HepG2 (cell line): ENCODE results near the gene FLT3LG.

ENCODE experiments used
- HDAC2 ChIP-seq: sonication (generic); formaldehyde crosslinking; IDR thresholded peaks from 2 replicates; pipeline ENCODE4 v1.4.0; 2020; ENCODE audit warnings: missing genetic modification reagents
- HOXA3 ChIP-seq: sonication (generic); formaldehyde crosslinking; IDR thresholded peaks from 2 replicates; pipeline ENCODE4 v1.5.0; 2020; ENCODE audit warnings: missing genetic modification reagents
- NCOA1 ChIP-seq: sonication (generic); formaldehyde crosslinking; IDR thresholded peaks from 2 replicates; pipeline ENCODE4 v1.9.0; 2021; ENCODE audit warnings: missing genetic modification reagents
- POLR2AphosphoS5 ChIP-seq: IDR thresholded peaks from 2 replicates; pipeline ENCODE4 v1.6.1; 2012; ENCODE audit warnings: low read depth, low read length
- TOE1 ChIP-seq: sonication (generic); formaldehyde crosslinking; IDR thresholded peaks from 2 replicates; pipeline ENCODE4 v1.4.0; 2020; ENCODE audit warnings: mild to moderate bottlenecking, missing genetic modification reagents
- ZBTB21 ChIP-seq: sonication (generic); formaldehyde crosslinking; IDR thresholded peaks from 2 replicates; pipeline ENCODE4 v1.4.0; 2020; ENCODE audit warnings: missing genetic modification reagents
- ZKSCAN5 ChIP-seq: sonication (generic); formaldehyde crosslinking; IDR thresholded peaks from 2 replicates; pipeline ENCODE4 v1.5.1; 2020; ENCODE audit warnings: mild to moderate bottlenecking, missing genetic modification reagents
- TF ChIP-seq, protein P1 (sequence below): sonication (generic); formaldehyde crosslinking; IDR thresholded peaks from 2 replicates; pipeline ENCODE4 v1.4.0; 2020; ENCODE audit warnings: low read depth, missing genetic modification reagents
- TF ChIP-seq, protein P2 (sequence below): sonication (generic); formaldehyde crosslinking; IDR thresholded peaks from 2 replicates; pipeline ENCODE4 v1.5.0; 2020; ENCODE audit warnings: missing genetic modification reagents, mild to moderate bottlenecking, borderline replicate concordance
- TF ChIP-seq, protein P3 (sequence below): sonication (generic); formaldehyde crosslinking; IDR thresholded peaks from 2 replicates; pipeline ENCODE4 v1.4.0; 2020; ENCODE audit warnings: low read depth, mild to moderate bottlenecking, missing genetic modification reagents

GRCh38 chr19:49455773-49456172 lies 18.2 kb upstream of the FLT3LG start:
- TF ChIP-seq, protein P1, sequence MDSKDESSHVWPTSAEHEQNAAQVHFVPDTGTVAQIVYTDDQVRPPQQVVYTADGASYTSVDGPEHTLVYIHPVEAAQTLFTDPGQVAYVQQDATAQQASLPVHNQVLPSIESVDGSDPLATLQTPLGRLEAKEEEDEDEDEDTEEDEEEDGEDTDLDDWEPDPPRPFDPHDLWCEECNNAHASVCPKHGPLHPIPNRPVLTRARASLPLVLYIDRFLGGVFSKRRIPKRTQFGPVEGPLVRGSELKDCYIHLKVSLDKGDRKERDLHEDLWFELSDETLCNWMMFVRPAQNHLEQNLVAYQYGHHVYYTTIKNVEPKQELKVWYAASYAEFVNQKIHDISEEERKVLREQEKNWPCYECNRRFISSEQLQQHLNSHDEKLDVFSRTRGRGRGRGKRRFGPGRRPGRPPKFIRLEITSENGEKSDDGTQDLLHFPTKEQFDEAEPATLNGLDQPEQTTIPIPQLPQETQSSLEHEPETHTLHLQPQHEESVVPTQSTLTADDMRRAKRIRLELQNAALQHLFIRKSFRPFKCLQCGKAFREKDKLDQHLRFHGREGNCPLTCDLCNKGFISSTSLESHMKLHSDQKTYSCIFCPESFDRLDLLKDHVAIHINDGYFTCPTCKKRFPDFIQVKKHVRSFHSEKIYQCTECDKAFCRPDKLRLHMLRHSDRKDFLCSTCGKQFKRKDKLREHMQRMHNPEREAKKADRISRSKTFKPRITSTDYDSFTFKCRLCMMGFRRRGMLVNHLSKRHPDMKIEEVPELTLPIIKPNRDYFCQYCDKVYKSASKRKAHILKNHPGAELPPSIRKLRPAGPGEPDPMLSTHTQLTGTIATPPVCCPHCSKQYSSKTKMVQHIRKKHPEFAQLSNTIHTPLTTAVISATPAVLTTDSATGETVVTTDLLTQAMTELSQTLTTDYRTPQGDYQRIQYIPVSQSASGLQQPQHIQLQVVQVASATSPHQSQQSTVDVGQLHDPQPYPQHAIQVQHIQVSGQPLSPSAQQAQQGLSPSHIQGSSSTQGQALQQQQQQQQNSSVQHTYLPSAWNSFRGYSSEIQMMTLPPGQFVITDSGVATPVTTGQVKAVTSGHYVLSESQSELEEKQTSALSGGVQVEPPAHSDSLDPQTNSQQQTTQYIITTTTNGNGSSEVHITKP, result no peak
- no peak for TF ChIP-seq POLR2AphosphoS5
- TF ChIP-seq, protein P2, sequence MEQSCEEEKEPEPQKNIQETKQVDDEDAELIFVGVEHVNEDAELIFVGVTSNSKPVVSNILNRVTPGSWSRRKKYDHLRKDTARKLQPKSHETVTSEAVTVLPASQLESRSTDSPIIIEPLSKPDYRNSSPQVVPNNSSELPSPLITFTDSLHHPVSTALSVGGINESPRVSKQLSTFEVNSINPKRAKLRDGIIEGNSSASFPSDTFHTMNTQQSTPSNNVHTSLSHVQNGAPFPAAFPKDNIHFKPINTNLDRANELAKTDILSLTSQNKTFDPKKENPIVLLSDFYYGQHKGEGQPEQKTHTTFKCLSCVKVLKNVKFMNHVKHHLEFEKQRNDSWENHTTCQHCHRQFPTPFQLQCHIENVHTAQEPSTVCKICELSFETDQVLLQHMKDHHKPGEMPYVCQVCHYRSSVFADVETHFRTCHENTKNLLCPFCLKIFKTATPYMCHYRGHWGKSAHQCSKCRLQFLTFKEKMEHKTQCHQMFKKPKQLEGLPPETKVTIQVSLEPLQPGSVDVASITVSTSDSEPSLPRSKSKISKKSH (CRISPR knock-in tag), result no peak
- no peak for TF ChIP-seq TOE1 (CRISPR knock-in tag)
- TF ChIP-seq, protein P3, sequence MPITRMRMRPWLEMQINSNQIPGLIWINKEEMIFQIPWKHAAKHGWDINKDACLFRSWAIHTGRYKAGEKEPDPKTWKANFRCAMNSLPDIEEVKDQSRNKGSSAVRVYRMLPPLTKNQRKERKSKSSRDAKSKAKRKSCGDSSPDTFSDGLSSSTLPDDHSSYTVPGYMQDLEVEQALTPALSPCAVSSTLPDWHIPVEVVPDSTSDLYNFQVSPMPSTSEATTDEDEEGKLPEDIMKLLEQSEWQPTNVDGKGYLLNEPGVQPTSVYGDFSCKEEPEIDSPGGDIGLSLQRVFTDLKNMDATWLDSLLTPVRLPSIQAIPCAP (CRISPR knock-in tag), result no peak
- no peak for TF ChIP-seq HOXA3 (CRISPR knock-in tag)
- no peak for TF ChIP-seq HDAC2 (CRISPR knock-in tag)
- TF ChIP-seq ZBTB21, result no peak
- TF ChIP-seq ZKSCAN5 (CRISPR knock-in tag), result no peak
- no peak for TF ChIP-seq NCOA1
